D341Med (cell line): ENCODE data around the gene TNC.
"Not testable (repeated sequence)": the region's sequence is repeated elsewhere in the genome, so short reads cannot be mapped to it uniquely, and the experiment has no call there.

Experiments used
- DNase-seq: peaks from one replicate; pipeline ENCODE4 v3.0.0; 2012; ENCODE audit warnings: low spot score

Gene TNC

GRCh38 chr9:115134941-115135340 is 17.0 kb upstream of the TNC start:
- DNase-seq, result no peak

GRCh38 chr9:115133649-115134048 is 15.7 kb upstream of the TNC start:
- DNase-seq, result no peak

DNA sequence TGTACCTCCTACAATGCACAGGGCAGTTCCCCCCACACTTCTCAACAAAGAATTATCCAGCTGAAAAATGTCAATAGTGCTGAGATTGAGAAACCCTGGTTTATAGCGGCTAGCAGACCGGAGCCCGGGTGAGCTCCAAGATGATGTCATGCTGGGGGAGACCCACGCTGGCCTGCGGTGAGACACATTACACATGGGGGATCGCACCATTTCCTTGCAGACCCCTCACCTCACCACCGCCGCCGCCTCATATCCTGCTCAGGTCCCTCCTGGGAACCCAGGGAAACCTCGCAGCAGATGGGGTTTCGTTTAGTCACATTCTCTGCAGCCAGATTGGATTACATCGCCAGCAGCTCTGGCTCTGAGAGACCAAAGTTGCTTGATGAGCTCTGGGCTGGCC is 14.7 kb upstream of the TNC start:
- DNase-seq, result no peak

DNA sequence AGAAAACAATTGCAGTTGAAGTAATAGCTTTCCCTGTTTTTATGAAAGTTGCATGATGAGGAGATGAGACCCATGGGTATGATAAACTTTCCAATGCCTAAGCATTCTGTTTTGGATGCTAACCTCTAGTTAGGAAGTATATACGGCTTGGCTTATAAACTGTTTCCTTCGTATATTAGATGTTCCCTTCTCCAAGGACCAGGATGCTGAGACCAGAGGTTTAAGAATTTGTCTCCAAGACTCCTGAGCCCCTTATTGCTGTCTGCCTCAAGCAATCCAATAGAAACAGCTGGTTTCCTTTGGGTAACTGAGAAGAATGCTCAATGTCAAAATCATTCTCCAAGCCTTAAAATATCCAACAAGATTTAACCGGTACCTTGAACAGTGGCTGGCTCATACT is 12.2 kb upstream of the TNC start:
- no peak for DNase-seq

DNA sequence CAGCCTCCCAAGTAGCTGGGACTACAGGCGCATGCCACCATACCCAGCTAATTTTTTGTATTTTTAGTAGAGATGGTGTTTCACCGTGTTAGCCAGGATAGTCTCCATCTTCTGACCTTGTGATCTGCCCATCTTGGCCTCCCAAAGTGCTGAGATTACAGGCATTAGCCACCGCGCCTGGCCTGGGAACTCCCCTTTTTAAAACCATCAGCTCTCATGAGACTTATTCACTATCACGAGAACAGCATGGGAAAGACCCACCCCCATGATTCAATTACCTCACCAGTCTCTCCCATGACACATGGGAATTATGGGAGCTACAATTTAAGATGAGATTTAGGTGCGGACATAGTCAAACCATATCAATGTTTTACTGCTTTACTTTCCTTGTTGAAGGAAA is 10.8 kb upstream of the TNC start:
- DNase-seq, result not testable (repeated sequence)

DNA sequence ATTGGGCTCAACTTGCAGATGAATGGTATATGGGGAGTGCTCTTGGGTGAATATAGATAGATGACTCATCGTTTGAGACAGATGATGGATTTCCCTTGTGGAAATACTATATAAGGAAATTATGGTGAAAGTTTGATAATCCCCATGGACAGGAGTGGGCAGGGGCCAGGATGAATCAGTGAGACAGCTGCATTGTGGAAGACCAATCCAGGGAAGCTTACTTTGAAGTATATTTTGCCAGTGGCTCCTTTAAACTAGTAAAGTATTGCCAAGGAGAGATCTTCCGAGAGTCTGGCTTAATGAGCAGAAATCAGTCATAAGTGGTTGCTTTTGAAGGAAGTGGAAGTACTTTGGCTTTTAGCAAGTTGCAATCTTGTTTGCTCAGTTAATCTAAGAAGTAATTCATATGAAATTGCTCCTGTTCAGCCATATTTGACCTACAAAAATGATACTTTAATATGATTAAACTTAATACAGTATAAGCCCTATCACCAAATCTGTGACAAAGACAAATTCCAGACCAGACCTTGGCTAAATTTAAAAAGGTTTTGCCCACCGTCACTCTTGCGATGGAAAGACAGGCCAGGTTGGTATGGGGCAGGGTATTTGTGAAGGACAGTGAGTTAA is 9.3 kb upstream of the TNC start:
- DNase-seq, result no peak

GRCh38 chr9:115126404-115126803 is 8.4 kb upstream of the TNC start:
- no peak for DNase-seq

- no peak for DNase-seq
Measured at GRCh38 chr9:115122937-115123336, 5.0 kb upstream of the TNC start.

GRCh38 chr9:115121181-115121580 is 3.2 kb upstream of the TNC start:
- DNase-seq, result no peak

DNA sequence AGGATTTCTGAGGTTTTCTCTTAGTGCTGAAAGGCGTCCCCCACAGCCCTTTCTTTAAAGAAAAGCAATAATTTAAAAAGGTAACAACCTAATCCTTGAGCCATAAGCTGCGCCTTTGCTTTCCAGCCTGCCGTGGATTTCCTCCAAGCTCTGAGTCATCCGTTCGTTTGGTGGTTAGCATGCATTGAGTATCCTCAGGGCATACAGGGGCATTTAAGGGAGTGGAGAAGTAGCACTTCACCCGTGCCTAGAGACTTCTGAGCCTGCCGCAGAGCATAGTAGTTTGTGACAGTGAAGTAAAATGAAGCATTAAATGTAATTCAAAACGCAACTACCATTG is 892 bp upstream of the TNC start:
- no peak for DNase-seq

DNA sequence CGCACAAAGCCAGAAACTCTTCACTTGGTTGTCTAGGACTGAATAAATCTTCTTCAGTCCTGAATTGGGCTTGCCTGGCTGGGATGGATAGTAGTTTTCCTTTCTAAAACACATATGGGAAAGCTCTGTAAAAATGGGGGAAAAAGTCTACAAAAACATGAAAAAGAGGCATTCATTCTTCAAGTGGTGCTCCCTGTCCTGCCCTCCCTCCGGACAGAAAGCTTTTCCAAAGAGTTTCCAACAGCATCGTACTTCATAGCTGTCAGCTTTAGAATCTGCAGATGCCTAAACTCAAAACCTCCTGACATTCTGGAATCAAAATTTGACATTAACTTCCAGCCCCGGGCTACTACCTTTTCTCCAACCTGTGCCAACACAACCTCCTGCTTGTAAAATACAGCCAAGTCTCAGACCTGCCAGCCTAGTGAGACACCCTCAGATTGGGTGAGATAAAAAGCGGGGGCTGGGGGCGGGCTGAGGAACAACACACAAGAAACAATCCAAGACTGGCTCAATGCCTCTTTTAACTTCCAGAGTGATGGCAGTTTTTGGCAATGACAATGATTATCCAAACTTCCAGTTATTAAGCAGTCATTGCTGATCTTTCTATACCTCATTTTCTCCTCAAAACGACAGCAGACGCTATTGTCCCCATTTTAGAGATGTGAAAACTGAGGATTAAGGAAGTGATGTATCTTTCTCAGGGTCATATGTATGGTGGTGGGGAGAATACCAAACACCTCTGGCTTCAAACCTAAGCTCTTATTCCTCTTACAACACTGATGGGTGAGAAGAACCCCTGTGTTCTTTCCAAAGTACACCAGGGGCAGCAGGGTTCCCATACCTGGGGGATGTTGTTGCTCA is 1.3 kb downstream of the TNC start:
- no peak for DNase-seq

- DNase-seq, result no peak
Measured at GRCh38 chr9:115115924-115116323, 2.0 kb downstream of the TNC start.

- no peak for DNase-seq
Measured at GRCh38 chr9:115115117-115115880, 2.7 kb downstream of the TNC start.

GRCh38 chr9:115114546-115114945 is 3.4 kb downstream of the TNC start:
- no peak for DNase-seq

DNA sequence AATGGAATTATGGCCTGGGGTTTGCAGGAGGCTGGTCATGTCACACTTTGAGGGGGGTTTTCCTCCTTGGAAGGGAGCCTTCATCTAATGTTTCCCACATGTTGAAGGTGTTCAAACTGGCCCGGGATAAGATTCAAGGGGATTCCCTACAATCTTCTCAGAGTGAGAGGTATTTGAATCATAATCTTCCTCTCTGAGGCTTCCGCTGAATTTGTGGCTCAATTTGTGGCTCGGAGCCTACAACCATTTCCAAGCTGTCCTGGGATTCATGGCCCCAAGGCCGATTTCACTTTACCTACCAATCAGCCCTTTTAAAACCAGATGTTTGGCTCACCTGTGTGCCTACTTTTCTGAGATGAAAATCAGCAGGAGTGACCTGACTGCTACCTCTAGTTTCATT is 3.9 kb downstream of the TNC start:
- DNase-seq, result no peak

DNA sequence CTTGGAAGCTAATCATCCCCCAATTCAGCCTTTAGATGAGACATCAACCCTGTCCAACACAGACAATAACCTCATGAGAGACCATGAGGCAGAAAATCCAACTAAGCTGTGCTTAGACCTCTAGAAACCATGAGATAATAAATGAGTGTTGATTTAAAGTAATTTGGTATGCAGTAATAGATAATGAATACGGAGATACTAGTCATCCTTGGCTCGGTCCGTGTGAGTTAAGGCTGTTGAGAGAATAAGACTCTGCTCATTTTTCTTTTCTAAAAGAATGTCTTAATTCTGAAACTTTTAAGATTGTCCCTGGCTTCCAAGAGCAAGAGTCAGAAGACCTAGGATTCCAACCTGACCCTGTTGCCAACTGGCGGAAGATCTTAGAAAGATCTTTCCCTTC is 6.1 kb downstream of the TNC start:
- DNase-seq, result no peak

DNA sequence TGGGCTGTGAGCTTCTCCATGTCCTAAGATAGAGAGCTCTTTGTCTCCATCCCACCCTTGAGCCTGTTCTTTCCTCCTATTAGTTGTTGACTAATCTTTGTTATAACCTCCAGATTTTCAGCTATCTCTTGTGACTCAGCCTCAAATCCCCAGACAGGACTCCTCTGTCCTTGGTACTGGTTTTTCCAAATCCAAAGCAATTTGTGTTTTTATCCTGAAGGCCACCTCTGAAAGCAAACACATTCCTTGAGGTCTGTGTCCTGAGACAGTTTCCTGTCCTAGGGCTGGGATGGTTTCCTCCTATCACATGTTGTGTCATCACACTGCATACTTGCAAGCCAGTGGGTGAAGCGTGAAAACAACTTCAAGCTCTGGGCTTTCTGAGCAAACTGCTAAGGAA is 8.5 kb downstream of the TNC start:
- DNase-seq, result no peak

- no peak for DNase-seq
Measured at GRCh38 chr9:115107701-115108100, 10.3 kb downstream of the TNC start.

DNA sequence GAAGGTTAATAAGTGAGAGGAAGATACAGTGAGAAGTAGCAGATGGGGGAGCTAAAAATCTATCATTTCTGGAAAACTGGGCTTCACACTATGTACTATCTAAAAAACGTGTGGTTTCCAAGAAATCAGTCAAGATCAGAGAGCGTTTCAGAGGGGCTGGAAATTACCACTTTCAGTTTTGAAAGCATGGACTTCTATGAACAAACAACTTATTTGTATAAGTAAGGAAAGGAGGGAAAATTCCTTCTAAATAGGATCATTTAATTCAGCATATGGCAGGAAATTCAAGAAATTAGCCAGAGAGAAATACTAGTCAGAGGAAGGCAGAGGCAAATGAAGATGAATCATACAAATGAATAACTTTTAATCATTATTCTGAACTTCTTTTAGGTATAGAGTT is 11.3 kb downstream of the TNC start:
- DNase-seq, result no peak

DNA sequence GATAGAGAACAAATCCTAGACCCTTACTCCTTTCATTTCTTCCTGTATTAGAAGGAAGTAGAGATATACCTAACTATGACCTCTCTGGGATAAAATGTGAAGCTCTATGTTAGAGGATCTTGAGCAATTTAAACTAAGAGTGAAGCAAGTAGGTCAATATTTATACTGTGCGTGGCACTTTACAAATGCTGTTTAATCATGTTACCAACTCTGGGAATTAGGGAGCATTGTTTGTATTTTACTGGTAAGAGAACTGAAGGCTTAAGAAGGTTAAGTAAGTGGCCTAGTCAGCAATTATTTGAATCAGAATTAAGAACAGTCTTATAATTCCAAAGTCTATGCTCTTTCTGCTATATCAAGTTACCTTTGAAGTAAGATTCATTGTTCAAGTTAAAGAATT is 12.0 kb downstream of the TNC start:
- DNase-seq, result no peak

- DNase-seq, result no peak
Measured at GRCh38 chr9:115104908-115105307, 13.0 kb downstream of the TNC start.

- DNase-seq, result no peak
Measured at GRCh38 chr9:115103746-115104477, 14.0 kb downstream of the TNC start.

GRCh38 chr9:115099901-115100300 is 18.1 kb downstream of the TNC start:
- no peak for DNase-seq
